ENCODE measurements around the gene CALY.

CALY gene

DNA sequence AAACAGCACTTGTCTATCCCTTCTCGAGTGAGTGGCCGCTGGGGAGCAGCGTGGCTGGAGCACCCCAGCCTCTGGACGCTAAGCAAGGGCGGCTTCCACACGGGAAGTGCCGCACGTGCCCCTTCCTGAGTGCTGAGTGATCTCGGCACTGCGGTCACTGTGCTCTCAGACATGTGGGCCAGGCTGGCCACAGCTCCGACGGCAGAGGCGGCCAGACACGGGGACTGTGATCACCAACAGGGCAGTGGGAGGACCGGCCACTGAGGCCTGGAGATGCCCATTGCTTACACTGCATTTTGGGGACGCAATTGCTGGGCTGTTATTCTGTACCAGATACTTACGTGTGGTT, 29.4 kb upstream of the CALY start:
- no peak overlapping the region for H3K27ac ChIP-seq (ENCODE audit: low read length)
- no peaks in the 10 kb centered on the region; the same call in 1 of the 2 replicates for H3K4me1 ChIP-seq (ENCODE audit: control insufficient read depth, insufficient read depth, low read length)
- no peaks in the 10 kb centered on the region for H3K9me3 ChIP-seq (ENCODE audit: control insufficient read depth, insufficient read depth, low read length)
- DNase-seq (ENCODE audit: low read depth, low spot score), result no peak
- no CpG with 5 or more reads among the region's 17 CpGs for WGBS (ENCODE audit: insufficient coverage, insufficient read length)
- H3K36me3 ChIP-seq (ENCODE audit: control insufficient read depth, insufficient read depth, low read length), result peaks cover 47% of the 10 kb centered on the region
- H3K27me3 ChIP-seq (ENCODE audit: control insufficient read depth, insufficient read depth, low read length), result no peaks in the 10 kb centered on the region
- H3K4me3 ChIP-seq (ENCODE audit: low read length), result no peak overlapping the region

DNA sequence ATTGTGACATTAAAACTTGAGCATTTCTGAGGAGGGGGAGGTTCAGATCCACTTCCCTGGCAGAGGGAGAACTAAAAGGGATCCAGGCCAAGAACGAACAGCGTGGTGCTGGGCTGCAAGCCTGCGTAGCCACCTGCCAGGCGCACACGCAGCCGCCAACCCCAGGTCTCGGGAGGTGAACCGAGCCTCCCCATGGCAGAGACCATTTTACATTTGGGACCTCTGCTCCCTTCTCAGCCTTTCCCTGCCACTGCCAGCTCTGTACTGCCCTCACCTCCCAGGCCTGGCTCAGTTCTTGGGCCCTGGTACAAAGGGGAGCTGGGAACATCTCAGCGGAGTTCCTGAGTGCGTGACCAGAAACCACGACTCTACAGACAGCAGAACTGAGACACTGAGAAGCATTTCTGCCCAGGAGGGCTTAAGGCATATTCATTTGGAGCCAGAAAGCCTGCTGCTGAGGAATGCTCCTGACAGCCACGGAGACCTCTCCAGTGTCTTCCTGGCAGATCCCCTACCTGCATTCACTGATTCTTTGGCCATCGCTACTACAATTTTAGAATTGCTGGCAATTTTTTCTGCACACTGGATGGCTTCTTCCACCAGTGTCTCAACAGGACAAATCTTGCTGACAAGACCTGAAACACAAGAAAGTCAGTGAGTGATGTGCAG, 28.9 kb upstream of the CALY start:
- Histone ChIP-seq H3K27ac (ENCODE audit: low read length) (no peak overlapping the region), H3K27me3 (ENCODE audit: control insufficient read depth, insufficient read depth, low read length) (no peaks in the 10 kb centered on the region)
- WGBS (ENCODE audit: insufficient coverage, insufficient read length), result no CpG with 5 or more reads among the region's 13 CpGs

DNA sequence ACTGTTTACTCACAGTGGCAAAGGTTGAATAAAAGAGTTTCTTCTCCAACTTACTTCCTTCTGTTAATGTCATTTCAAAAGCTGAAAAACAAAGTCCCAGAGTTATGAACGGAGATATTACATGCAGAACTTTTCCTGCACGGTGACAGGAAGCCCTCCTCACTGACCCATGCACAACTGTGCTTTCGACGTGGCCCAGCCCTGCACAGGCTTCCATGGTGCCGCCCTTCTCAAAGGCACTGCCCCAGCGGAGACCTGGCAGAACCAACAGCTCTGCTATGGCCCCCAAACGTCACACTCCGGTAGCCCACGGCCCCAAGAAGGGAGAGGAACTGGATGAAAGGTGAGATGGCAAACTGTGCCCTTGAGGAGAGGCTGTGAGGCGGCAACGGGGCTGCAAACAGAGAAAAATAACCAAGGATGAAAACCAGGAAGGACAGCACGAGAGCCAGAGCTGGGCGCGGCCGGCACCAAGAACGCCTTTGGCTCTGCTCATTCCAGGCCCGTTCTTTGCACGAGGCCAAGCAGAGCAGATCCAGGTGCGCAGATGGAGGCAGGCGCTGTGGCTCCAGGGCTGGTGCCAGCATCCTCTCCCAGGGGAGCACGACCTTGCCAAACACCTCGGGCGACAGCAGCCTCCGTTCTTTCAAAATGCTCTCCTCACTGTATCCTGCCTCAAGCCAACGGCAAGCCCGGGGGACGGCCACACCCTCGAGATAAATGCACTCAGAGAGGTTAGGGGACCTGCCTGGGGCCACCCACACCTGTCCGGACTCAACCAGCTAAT, 28.1 kb upstream of the CALY start:
- no CpG with 5 or more reads among the region's 29 CpGs for WGBS (ENCODE audit: insufficient coverage, insufficient read length)
- H3K36me3 ChIP-seq (ENCODE audit: control insufficient read depth, insufficient read depth, low read length), result peaks cover 44% of the 10 kb centered on the region

More for the DNA sequence above, 28.9 kb upstream of the CALY start:
- Histone ChIP-seq H3K36me3 (ENCODE audit: control insufficient read depth, insufficient read depth, low read length) (peaks cover 47% of the 10 kb centered on the region), H3K4me1 (ENCODE audit: control insufficient read depth, insufficient read depth, low read length) (no peaks in the 10 kb centered on the region; the same call in 1 of the 2 replicates), H3K9me3 (ENCODE audit: control insufficient read depth, insufficient read depth, low read length) (no peaks in the 10 kb centered on the region), H3K4me3 (ENCODE audit: low read length) (no peak overlapping the region)
- no peak for DNase-seq (ENCODE audit: low read depth, low spot score)

DNA sequence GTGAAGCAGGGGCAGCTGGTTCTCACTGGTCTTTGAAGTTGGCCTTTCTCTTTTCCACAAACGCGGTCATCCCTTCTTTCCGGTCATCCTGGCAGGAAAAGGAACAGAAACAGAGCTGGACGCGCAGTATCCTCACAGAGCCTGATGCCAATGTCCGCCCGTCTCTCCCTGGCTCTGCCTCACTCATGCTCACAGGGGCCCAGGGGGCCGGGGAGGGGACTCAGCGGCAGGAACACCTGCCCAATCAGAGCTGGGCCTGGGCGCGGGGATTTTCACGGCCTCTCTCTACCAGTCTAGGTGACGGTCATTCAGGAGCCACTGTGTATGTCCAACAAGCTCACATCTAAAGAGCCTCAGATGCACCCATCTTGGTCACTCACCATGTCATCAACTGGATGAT, 26.1 kb upstream of the CALY start:
- H3K27ac ChIP-seq (ENCODE audit: low read length), result no peak overlapping the region
- H3K4me3 ChIP-seq (ENCODE audit: low read length), result no peak overlapping the region
- no peaks in the 10 kb centered on the region for H3K9me3 ChIP-seq (ENCODE audit: control insufficient read depth, insufficient read depth, low read length)
- H3K27me3 ChIP-seq (ENCODE audit: control insufficient read depth, insufficient read depth, low read length), result no peaks in the 10 kb centered on the region
- H3K36me3 ChIP-seq (ENCODE audit: control insufficient read depth, insufficient read depth, low read length), result peaks cover 35% of the 10 kb centered on the region
- no peak for DNase-seq (ENCODE audit: low read depth, low spot score)
- no CpG with 5 or more reads among the region's 13 CpGs for WGBS (ENCODE audit: insufficient coverage, insufficient read length)
- no peaks in the 10 kb centered on the region for H3K4me1 ChIP-seq (ENCODE audit: control insufficient read depth, insufficient read depth, low read length)

More for the DNA sequence above, 28.1 kb upstream of the CALY start:
- H3K9me3 ChIP-seq (ENCODE audit: control insufficient read depth, insufficient read depth, low read length), result no peaks in the 10 kb centered on the region
- no peak overlapping the region for H3K27ac ChIP-seq (ENCODE audit: low read length)
- DNase-seq (ENCODE audit: low read depth, low spot score), result no peak
- no peak overlapping the region for H3K4me3 ChIP-seq (ENCODE audit: low read length)
- H3K27me3 ChIP-seq (ENCODE audit: control insufficient read depth, insufficient read depth, low read length), result no peaks in the 10 kb centered on the region
- no peaks in the 10 kb centered on the region; the same call in 1 of the 2 replicates for H3K4me1 ChIP-seq (ENCODE audit: control insufficient read depth, insufficient read depth, low read length)

DNA sequence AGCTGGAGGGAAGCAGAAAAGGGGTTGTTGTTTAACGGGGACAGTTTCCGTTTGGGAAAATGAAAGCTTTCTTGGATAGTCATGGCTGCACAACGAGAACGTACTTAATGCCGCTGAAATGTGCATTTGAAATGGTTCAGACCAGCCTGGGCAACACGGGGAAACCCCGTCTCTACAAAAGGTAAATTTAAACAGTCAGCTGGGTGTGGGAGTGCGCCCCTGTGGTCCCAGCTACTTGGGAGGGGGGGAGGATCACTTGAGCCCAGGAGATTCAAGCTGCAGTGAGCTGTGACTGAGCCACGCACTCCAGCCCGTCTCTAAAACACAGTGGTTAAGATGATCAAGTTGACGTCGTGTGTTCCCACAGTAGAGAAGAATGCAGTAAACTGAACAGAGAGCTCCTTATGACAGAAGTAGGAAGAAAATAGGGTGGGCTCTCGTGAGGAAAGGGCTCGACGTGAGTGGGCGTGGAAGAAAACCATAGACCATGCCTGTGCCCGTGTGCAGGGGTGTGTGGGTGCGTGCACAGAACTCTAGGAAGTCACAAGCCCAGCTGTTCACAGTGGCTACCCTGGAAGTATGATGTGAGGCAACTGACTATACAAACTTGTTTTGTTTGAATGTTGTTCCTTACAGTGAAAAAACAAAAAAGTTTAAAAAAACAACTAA, 25.2 kb upstream of the CALY start:
- no peak for DNase-seq (ENCODE audit: low read depth, low spot score)
- peaks cover 34% of the 10 kb centered on the region for H3K36me3 ChIP-seq (ENCODE audit: control insufficient read depth, insufficient read depth, low read length)
- no peak overlapping the region for H3K27ac ChIP-seq (ENCODE audit: low read length)
- no peaks in the 10 kb centered on the region for H3K27me3 ChIP-seq (ENCODE audit: control insufficient read depth, insufficient read depth, low read length)
- H3K4me1 ChIP-seq (ENCODE audit: control insufficient read depth, insufficient read depth, low read length), result no peaks in the 10 kb centered on the region
- H3K9me3 ChIP-seq (ENCODE audit: control insufficient read depth, insufficient read depth, low read length), result no peaks in the 10 kb centered on the region
- WGBS (ENCODE audit: insufficient coverage, insufficient read length), result no CpG with 5 or more reads among the region's 18 CpGs
- no peak overlapping the region for H3K4me3 ChIP-seq (ENCODE audit: low read length)

DNA sequence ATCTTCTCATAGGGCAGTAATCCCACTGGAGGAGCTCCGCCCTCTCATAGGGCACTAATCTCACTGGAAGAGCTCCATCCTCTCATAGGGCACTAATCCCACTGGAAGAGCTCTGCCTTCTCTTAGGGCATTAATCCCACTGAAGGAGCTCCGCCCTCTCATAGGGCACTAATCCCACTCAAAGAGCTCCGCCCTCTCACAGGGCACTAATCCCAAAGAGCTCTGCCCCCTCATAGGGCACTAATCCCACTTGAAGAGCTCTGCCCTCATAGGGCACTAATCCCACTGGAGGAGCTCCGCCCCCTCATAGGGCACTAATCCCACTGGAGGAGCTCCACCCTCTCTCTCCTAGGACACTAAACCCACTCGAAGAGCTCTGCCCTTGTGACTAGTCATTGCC, 24.5 kb upstream of the CALY start:
- Histone ChIP-seq H3K27me3 (ENCODE audit: control insufficient read depth, insufficient read depth, low read length) (no peaks in the 10 kb centered on the region), H3K4me3 (ENCODE audit: low read length) (no peak overlapping the region), H3K9me3 (ENCODE audit: control insufficient read depth, insufficient read depth, low read length) (no peaks in the 10 kb centered on the region), H3K36me3 (ENCODE audit: control insufficient read depth, insufficient read depth, low read length) (peaks cover 31% of the 10 kb centered on the region), H3K4me1 (ENCODE audit: control insufficient read depth, insufficient read depth, low read length) (peaks cover 3% of the 10 kb centered on the region; the same call in 1 of the 2 replicates), H3K27ac (ENCODE audit: low read length) (no peak overlapping the region)
- WGBS (ENCODE audit: insufficient coverage, insufficient read length), result no CpG with 5 or more reads among the region's 5 CpGs
- DNase-seq (ENCODE audit: low read depth, low spot score), result no peak

DNA sequence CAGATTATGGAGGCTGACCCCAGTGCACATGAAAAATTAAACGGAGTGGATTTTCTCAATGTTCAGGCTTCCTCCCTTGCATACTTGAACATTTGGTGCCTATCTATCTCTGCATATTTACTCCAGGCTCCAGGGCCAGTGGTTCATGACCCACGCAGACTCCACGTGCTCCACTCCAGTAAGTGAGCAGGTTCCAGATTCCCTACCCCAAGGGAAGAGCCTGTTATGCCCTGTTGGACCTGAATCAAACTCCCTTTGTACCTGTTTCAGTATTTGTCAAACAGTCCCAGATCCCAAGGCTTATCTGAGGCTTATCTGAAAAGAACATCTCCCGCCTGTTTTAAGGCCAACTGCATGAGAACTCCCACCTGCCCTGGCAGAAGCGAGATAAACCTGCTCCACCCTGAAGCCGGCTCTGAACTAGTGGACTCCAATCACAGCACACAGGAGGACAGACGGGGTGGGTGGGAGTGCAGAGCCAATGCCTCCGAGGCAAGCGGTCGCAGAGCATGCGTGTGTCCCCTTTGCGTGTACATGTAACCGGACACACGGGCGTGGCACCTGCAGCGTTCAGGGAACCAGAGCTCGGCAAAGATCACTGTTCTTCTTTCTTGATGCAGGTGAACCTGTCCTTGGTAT, 23.4 kb upstream of the CALY start:
- no CpG with 5 or more reads among the region's 17 CpGs for WGBS (ENCODE audit: insufficient coverage, insufficient read length)
- no peak for DNase-seq (ENCODE audit: low read depth, low spot score)
- H3K27ac ChIP-seq (ENCODE audit: low read length), result no peak overlapping the region

DNA sequence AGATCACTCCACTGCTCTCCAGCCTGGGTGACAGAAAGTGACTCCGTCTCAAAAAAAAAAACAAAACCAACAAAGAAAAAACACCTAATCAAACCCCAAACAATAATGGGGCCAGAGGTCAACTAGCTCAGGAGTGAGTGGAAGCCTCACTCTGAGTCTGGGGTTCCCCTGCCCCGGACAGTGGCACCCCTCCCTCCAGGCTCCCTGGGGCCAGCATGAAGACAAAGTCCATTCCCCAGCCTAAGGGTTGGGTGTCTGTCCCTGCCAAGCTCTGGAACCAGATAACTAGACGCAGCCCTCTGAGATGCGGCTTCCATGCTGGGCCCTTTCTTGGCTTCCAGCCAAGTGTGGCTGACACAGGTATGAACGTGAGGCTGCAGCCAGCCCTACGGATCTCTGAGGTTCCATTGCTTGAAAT, 22.9 kb upstream of the CALY start:
- Histone ChIP-seq H3K27me3 (ENCODE audit: control insufficient read depth, insufficient read depth, low read length) (no peaks in the 10 kb centered on the region), H3K36me3 (ENCODE audit: control insufficient read depth, insufficient read depth, low read length) (peaks cover 18% of the 10 kb centered on the region), H3K27ac (ENCODE audit: low read length) (no peak overlapping the region), H3K9me3 (ENCODE audit: control insufficient read depth, insufficient read depth, low read length) (no peaks in the 10 kb centered on the region), H3K4me3 (ENCODE audit: low read length) (no peak overlapping the region), H3K4me1 (ENCODE audit: control insufficient read depth, insufficient read depth, low read length) (peaks cover 3% of the 10 kb centered on the region; the same call in 1 of the 2 replicates)
- WGBS (ENCODE audit: insufficient coverage, insufficient read length), result no CpG with 5 or more reads among the region's 6 CpGs
- DNase-seq (ENCODE audit: low read depth, low spot score), result no peak

More for the DNA sequence above, 23.4 kb upstream of the CALY start:
- H3K9me3 ChIP-seq (ENCODE audit: control insufficient read depth, insufficient read depth, low read length), result no peaks in the 10 kb centered on the region
- H3K4me3 ChIP-seq (ENCODE audit: low read length), result no peak overlapping the region
- peaks cover 3% of the 10 kb centered on the region; the same call in 1 of the 2 replicates for H3K4me1 ChIP-seq (ENCODE audit: control insufficient read depth, insufficient read depth, low read length)
- peaks cover 23% of the 10 kb centered on the region for H3K36me3 ChIP-seq (ENCODE audit: control insufficient read depth, insufficient read depth, low read length)
- H3K27me3 ChIP-seq (ENCODE audit: control insufficient read depth, insufficient read depth, low read length), result no peaks in the 10 kb centered on the region

DNA sequence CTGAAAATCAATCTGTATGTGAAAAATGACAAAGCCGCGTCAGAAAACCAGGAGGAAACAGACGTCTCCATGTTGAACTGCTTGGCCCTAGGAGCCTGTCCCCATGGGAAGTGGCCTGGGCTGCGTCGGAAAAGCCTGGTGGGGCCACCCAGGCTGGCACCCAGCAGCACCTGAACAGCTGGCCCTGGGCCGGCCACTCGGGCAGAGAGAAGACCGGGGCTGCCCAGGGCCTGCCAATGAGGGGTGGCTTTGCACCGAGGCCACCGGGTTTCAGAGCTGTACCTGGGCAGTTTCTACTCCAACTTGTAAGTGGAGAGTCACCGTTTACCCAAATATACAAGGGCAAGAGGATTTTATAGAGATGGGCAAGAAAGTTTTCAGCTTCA, 22.2 kb upstream of the CALY start:
- Histone ChIP-seq H3K27ac (ENCODE audit: low read length) (no peak overlapping the region), H3K36me3 (ENCODE audit: control insufficient read depth, insufficient read depth, low read length) (peaks cover 17% of the 10 kb centered on the region), H3K27me3 (ENCODE audit: control insufficient read depth, insufficient read depth, low read length) (no peaks in the 10 kb centered on the region), H3K4me1 (ENCODE audit: control insufficient read depth, insufficient read depth, low read length) (peaks cover 3% of the 10 kb centered on the region; the same call in 1 of the 2 replicates), H3K9me3 (ENCODE audit: control insufficient read depth, insufficient read depth, low read length) (no peaks in the 10 kb centered on the region), H3K4me3 (ENCODE audit: low read length) (no peak overlapping the region; the same call in 1 of the 2 replicates)
- no CpG with 5 or more reads among the region's 11 CpGs for WGBS (ENCODE audit: insufficient coverage, insufficient read length)
- no peak for DNase-seq (ENCODE audit: low read depth, low spot score)
